Heart left ventricle (tissue), 16 donors: ENCODE results near the gene HDAC5. TPM values are rescaled to one million over a fixed set of nuclear protein-coding genes. Genes with fewer than 3 reads are reported as not detected.

Experiments used
- ATAC-seq, 4 donors: fragments of 200-7000 bp; cut with Tn5 transposase; one replicate each; pipeline ENCODE4 v1.9.1; 2020 to 2022; ENCODE audit warnings: moderate library complexity in 4 of 4, mild to moderate bottlenecking in 3 of 4, moderate number of reproducible peaks in 1 of 4
- DNase-seq, 5 donors: peaks; one replicate each; pipeline ENCODE4 v3.0.0-alpha.2; 2020
- H3K27ac ChIP-seq, 12 donors: fragments of 200-600 bp; sonication (generic) in 4 of 12; one replicate each; pipeline versions ENCODE4 v1.5.0 to v1.8.0; 2016 to 2022; ENCODE audit warnings: mild to moderate bottlenecking in 2 of 12
- H3K27me3 ChIP-seq, 9 donors: fragments of 200-600 bp; sonication (generic) in 2 of 9; one replicate each; pipeline versions ENCODE4 v1.5.1 to v1.8.0; 2016 to 2022; ENCODE audit warnings: mild to moderate bottlenecking in 3 of 9
- H3K36me3 ChIP-seq, 9 donors: fragments of 200-600 bp; sonication (generic) in 2 of 9; one replicate each; pipeline versions ENCODE4 v1.5.0 to v1.8.0; 2018 to 2022; ENCODE audit warnings: mild to moderate bottlenecking in 2 of 9
- H3K4me1 ChIP-seq, 12 donors: fragments of 200-600 bp; sonication (generic) in 4 of 12; one replicate each; pipeline versions ENCODE4 v1.5.0 to v1.8.0; 2016 to 2022; ENCODE audit warnings: mild to moderate bottlenecking in 3 of 12
- H3K4me3 ChIP-seq, 12 donors: fragments of 200-600 bp; sonication (generic) in 4 of 12; one replicate each; pipeline versions ENCODE4 v1.5.0 to v1.8.0; 2017 to 2022; ENCODE audit warnings: mild to moderate bottlenecking in 9 of 12, moderate library complexity in 4 of 12
- H3K9me3 ChIP-seq, 12 donors: fragments of 200-600 bp; sonication (generic) in 4 of 12; one replicate each; pipeline versions ENCODE4 v1.5.0 to v1.8.0; 2016 to 2022; ENCODE audit warnings: mild to moderate bottlenecking in 1 of 12
- POLR2A ChIP-seq, 2 donors: fragments of 450-650 bp; IDR thresholded peaks; one replicate each; pipeline ENCODE4 v1.6.1; 2017; ENCODE audit warnings: antibody characterized with exemption in 2 of 2, mild to moderate bottlenecking in 2 of 2, moderate library complexity in 2 of 2
- WGBS, 4 donors: extraction: QIAGEN DNeasy Blood & Tissue Kit in 2 of 4; methylation state at CpG; one replicate each; pipeline versions ENCODE4 v1.1.5 to v1.1.7; 2013 to 2018; 5-methylcytosine and 5-hydroxymethylcytosine counted together
- intact Hi-C, 10 donors: fragments of 100-400 bp; cut with DNase I; formaldehyde crosslinking; loops; one replicate each; pipeline versions ENCODE4 v1.11.1 to v1.14.2; 2022
- polyA plus RNA-seq, 2 donors: library from polyadenylated mRNA; stranded (reverse); fragments of 200-250 nt; gene quantifications; one replicate each; pipeline ENCODE4 v1.2.3, GENCODE V29; 2013
- total RNA-seq, 9 donors: library from RNA; depleted of rRNA in 2 of 9; stranded (reverse); fragments of >200 nt in 2 of 9; fragmentation: NEBNext Ultra II Directional in 3 of 9; extraction: Animal tissue kit (Norgen Biotek cat#: 25700) in 3 of 9; gene quantifications; one replicate each; pipeline versions ENCODE4 v1.1.0 to v1.2.4, GENCODE V29; 2016 to 2023
- TF ChIP-seq, protein P1 (sequence below), 12 donors: fragments of 200-600 bp; sonication (generic) in 4 of 12; IDR thresholded peaks; one replicate each; pipeline versions ENCODE4 v1.5.0 to v1.8.0; 2018 to 2022; ENCODE audit warnings: antibody characterized with exemption in 12 of 12, mild to moderate bottlenecking in 5 of 12
- donor health status: ischemic (EF 13 %, LVEDD 7.1; RV severe dilation, severe dysfunction).
- donor health status: healthy with polysubstance abuse.
- donor health status: DM: no; HTN: yes; CAD: no.
- donor health status: DM: no; HTN: no; CAD: no.
- donor health status: ischemic (EF 25% LVEDD 6.9; RV normal size, moderate dysfunction).
- donor health status: ischemic (EF 25% LVEDD 5.7; RV mildly dilated, moderate dysfunction).
- donor health status: healthy.
- donor health status: DM: yes; HTN: yes; CAD: no.
- donor health status: ischemic (EF 35%, LVEDD 5.7; RV mildly dilated, moderate dysfunction).
- donor health status: nonischemic (EF 11% LVEDD 7.7; RV severe dilation, severe dysfunction).
- donor health status: DM: yes; HTN: yes; CAD: no.
- donor health status: PGD.
- donor health status: ischemic (EF 29% LVEDD 5.4; RV normal size, mild dysfunction).
- donor health status: nonischemic (EF 23%, LVEDD 6.1; RV moderate dilation, normal function).

Gene HDAC5
- total and polyA plus RNA-seq, 11 donors = 54.6 to 283 (median 70.1) TPM

DNA sequence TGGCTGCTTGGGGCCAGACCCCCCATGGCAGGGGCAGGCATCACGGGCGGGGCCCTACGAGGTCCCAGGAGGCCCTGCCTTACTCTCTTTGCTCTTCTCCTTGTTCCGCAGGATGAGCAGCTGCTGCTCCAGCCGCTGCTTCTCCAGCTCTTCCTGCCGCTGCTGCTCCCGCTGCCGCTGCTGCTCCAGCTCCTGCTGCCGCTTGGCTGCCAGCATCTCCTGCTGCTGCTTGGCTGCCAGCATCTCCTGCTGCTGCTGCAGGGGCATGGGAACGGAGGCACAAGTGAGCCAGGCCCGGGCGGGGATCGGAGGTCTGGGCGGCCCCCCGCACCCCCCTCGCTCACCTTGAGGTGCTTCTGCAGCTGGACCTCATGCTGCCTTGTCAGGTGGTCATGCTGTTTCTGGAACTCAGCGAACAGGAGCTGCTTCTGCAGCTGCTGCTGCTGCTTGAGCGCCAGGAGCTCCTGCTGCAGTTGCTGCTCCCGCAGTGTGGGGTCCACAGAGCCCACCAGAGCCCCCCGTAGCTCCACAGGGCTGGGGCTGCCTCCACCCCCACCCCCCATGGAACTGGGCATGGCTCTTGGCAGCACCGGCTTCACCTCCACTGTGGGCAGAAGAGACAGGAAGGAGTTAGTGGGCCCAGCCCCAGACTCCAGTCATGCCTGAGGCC lies 30.1 kb downstream of the HDAC5 start:
- peaks cover 0 to 57% (median 49%) of the 10 kb centered on the region in 9 donors for H3K36me3 ChIP-seq
- no peak overlapping the region for H3K4me3 ChIP-seq
- 83 to 92% (median 87%) methylated on average over 17 to 21 of the region's 21 CpGs for WGBS, 4 donors
- intact Hi-C loops = loop anchor here in 1 of 10 donors (10.0 kb wide), 1 partner anchor 59 kb away; no protein-coding TSS in a partner anchor
- no peaks in the 10 kb centered on the region for H3K9me3 ChIP-seq
- peaks cover 5 to 46% (median 39%) of the 10 kb centered on the region in 12 donors for H3K4me1 ChIP-seq
- TF ChIP-seq POLR2A (IDR thresholded peaks at IDR 0.05) = no peak
- TF ChIP-seq, protein P1, sequence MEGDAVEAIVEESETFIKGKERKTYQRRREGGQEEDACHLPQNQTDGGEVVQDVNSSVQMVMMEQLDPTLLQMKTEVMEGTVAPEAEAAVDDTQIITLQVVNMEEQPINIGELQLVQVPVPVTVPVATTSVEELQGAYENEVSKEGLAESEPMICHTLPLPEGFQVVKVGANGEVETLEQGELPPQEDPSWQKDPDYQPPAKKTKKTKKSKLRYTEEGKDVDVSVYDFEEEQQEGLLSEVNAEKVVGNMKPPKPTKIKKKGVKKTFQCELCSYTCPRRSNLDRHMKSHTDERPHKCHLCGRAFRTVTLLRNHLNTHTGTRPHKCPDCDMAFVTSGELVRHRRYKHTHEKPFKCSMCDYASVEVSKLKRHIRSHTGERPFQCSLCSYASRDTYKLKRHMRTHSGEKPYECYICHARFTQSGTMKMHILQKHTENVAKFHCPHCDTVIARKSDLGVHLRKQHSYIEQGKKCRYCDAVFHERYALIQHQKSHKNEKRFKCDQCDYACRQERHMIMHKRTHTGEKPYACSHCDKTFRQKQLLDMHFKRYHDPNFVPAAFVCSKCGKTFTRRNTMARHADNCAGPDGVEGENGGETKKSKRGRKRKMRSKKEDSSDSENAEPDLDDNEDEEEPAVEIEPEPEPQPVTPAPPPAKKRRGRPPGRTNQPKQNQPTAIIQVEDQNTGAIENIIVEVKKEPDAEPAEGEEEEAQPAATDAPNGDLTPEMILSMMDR (IDR thresholded peaks at IDR 0.05) = no peak
- DNase-seq = no peak
- no peaks in the 10 kb centered on the region for H3K27me3 ChIP-seq
- H3K27ac ChIP-seq = no peak overlapping the region
- no peak for ATAC-seq

DNA sequence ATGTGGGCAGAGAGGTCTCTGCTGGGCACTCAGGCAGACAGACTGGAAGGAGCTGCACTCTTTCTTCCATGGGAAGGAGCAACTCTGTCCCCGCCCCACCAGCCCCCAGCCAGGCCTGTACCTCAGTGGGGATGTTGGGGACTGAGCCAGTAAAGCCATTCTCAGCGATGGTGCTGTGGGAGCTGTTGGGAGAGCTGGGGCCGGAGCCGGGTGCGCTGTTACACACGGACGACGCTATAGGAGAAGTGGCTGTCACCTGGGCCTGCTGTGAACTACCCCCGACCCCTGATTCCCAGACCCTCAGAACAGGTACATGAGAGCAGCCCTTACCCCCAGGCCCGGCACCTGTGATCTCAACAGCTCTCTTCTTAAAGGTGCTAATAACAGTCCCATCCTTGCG lies 31.4 kb downstream of the HDAC5 start:
- no peak for TF ChIP-seq POLR2A (IDR thresholded peaks at IDR 0.05)
- TF ChIP-seq, protein P1 (IDR thresholded peaks at IDR 0.05) = no peak
- Histone ChIP-seq H3K27me3 (no peaks in the 10 kb centered on the region), H3K4me1 (peaks cover 0 to 33% (median 25%) of the 10 kb centered on the region in 12 donors), H3K27ac (no peak overlapping the region), H3K9me3 (no peaks in the 10 kb centered on the region), H3K4me3 (no peak overlapping the region), H3K36me3 (peaks cover 0 to 70% (median 63%) of the 10 kb centered on the region in 9 donors)
- WGBS, 4 donors = 93 to 97% (median 96%) methylated on average over 2 to 11 of the region's 11 CpGs
- ATAC-seq (no peak), DNase-seq (no peak)
- intact Hi-C loops = loop anchor here in 1 of 10 donors (10.0 kb wide), 1 partner anchor 57 kb away; no protein-coding TSS in a partner anchor

DNA sequence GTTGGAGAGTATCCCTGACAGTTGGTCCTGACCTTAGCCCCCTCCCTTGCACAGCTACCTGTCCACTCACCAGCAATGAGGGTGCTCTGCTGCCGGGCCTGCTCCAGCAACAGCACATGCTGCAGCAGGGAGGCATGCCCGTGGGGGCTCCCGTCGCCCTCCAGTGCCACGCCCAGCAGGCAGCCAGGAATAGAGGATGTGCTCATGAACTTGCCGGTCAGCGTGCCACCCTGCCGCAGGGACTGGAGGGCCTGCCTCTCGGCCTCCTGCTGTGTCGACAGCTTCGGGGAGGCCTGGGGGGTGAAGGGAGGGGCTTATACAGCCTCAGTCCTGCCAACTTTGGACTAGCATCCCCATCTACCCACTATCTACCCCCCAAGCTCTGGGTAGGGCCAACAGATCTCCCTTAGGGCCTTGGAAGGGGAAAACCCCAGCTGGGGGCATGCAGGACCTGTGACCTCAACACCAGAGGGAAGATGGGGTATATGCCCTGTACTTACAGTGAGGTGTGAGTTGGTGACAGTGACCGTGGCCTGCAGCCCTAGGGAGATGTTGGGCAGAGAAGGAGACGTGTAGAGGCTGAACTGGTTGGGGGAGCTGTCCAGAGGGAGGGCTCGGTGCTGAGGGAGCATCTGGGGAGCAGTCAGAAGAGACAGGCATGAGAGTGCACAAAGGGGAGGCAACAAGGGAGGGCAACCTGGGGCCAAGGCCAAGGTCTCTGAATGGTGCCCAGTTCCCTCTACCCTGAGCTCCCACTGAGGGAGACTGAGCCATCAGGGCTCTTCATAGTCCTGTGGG lies 32.0 kb downstream of the HDAC5 start:
- peaks cover 0 to 28% (median 19%) of the 10 kb centered on the region in 12 donors for H3K4me1 ChIP-seq
- TF ChIP-seq, protein P1 (IDR thresholded peaks at IDR 0.05) = no peak
- no peak for TF ChIP-seq POLR2A (IDR thresholded peaks at IDR 0.05)
- no peaks in the 10 kb centered on the region for H3K27me3 ChIP-seq
- no peak overlapping the region for H3K4me3 ChIP-seq
- H3K27ac ChIP-seq = no peak overlapping the region
- no peak for DNase-seq
- intact Hi-C loops = loop anchor here in 1 of 10 donors (10.0 kb wide), 1 partner anchor 57 kb away; no protein-coding TSS in a partner anchor
- no peaks in the 10 kb centered on the region for H3K9me3 ChIP-seq
- WGBS, 4 donors = 69 to 79% (median 76%) methylated on average over 5 to 14 of the region's 14 CpGs
- no peak for ATAC-seq
- H3K36me3 ChIP-seq = peaks cover 0 to 75% (median 66%) of the 10 kb centered on the region in 9 donors

DNA sequence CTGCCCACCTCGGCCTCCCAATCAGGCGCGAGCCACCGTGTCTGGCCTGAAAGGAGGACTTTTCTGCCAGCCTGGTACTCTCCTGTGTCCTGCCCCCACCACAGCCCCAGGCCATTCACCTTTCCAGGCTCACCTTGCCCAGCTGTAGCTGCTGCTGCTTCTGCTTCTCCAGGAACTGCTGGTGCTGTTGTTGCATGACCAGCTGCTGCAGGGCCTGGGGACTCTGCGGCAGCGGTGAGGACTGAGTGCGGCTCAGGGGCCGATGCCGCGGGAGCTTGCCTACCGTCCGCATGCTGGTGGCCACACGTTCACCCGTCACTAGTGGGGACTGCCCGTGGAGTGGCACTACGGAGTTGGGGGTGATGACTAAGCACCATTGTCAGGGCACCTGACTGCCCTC lies 35.2 kb downstream of the HDAC5 start:
- no peak overlapping the region for H3K4me3 ChIP-seq
- TF ChIP-seq, protein P1 (IDR thresholded peaks at IDR 0.05) = no peak
- no peak for TF ChIP-seq POLR2A (IDR thresholded peaks at IDR 0.05)
- peaks cover 0 to 8% (median 0%) of the 10 kb centered on the region in 12 donors for H3K4me1 ChIP-seq
- H3K9me3 ChIP-seq = no peaks in the 10 kb centered on the region
- WGBS, 4 donors = 93 to 95% (median 94%) methylated on average over 16 of the region's 16 CpGs
- ATAC-seq (no peak), DNase-seq (no peak)
- intact Hi-C loops = no loop called here
- H3K27me3 ChIP-seq = no peaks in the 10 kb centered on the region
- peaks cover 0 to 100% (median 88%) of the 10 kb centered on the region in 9 donors for H3K36me3 ChIP-seq
- H3K27ac ChIP-seq = no peak overlapping the region
